GM12878 (cell line): ENCODE measurements around the gene KCND2.

Source experiments
- TF ChIP-seq, protein P1 (sequence below), 3 experiments: IDR thresholded peaks in 2 of 3; conservative IDR thresholded peaks in 1 of 3; 2 replicates each; pipeline ENCODE4 v1.5.1; 2011; ENCODE audit warnings: low read depth in 3 of 3, low read length in 3 of 3, mild to moderate bottlenecking in 3 of 3, control low read depth in 2 of 3, moderate library complexity in 2 of 3, inconsistent platforms in 1 of 3, mixed read lengths in 1 of 3; ENCODE audit not compliant: control insufficient read depth in 2 of 3, insufficient read depth in 1 of 3; ENCODE audit errors: extremely low read depth in 1 of 3
- TF ChIP-seq, protein P2 (sequence below): IDR thresholded peaks from 2 replicates; pipeline ENCODE4 v1.6.1; 2011; ENCODE audit warnings: mild to moderate bottlenecking, low read depth, low read length, moderate library complexity; ENCODE audit not compliant: insufficient replicate concordance

DNA sequence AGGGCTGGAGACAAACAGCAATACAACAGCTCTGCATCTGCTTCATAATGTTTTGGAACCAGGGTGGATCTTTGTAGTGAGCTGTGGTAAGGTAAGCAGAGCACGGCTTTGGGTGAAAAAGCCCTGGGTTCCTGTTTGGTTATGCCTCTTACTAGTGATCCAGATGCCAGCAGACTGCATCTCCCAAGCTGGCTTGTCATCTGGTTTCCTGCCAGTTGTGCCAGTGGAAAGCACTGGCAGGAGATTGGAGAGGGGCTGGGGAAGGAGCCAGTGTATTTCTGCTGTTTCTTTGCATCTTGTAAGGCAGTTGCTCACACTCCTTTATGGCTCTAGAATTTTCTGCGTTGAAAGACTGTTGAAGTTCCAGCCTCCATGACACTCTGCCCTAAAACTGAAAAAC lies 447.3 kb downstream of the KCND2 start:
- TF ChIP-seq, protein P1, sequence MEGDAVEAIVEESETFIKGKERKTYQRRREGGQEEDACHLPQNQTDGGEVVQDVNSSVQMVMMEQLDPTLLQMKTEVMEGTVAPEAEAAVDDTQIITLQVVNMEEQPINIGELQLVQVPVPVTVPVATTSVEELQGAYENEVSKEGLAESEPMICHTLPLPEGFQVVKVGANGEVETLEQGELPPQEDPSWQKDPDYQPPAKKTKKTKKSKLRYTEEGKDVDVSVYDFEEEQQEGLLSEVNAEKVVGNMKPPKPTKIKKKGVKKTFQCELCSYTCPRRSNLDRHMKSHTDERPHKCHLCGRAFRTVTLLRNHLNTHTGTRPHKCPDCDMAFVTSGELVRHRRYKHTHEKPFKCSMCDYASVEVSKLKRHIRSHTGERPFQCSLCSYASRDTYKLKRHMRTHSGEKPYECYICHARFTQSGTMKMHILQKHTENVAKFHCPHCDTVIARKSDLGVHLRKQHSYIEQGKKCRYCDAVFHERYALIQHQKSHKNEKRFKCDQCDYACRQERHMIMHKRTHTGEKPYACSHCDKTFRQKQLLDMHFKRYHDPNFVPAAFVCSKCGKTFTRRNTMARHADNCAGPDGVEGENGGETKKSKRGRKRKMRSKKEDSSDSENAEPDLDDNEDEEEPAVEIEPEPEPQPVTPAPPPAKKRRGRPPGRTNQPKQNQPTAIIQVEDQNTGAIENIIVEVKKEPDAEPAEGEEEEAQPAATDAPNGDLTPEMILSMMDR (IDR thresholded peaks at IDR 0.05 in 2 of 3, conservative IDR thresholded peaks at IDR 0.05 in 1 of 3; ENCODE audit: control insufficient read depth in 2 of 3, extremely low read depth in 1 of 3, insufficient read depth in 1 of 3, low read depth in 3 of 3, low read length in 3 of 3), result no peak
- TF ChIP-seq, protein P2, sequence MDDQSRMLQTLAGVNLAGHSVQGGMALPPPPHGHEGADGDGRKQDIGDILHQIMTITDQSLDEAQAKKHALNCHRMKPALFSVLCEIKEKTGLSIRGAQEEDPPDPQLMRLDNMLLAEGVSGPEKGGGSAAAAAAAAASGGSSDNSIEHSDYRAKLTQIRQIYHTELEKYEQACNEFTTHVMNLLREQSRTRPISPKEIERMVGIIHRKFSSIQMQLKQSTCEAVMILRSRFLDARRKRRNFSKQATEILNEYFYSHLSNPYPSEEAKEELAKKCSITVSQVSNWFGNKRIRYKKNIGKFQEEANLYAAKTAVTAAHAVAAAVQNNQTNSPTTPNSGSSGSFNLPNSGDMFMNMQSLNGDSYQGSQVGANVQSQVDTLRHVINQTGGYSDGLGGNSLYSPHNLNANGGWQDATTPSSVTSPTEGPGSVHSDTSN, result no peak
